Stimulated activated CD8-positive, alpha-beta memory T cell treated with anti-CD3 and anti-CD28 coated beads, Interleukin-15, amount 100 ng/mL, for 24 hours (primary cell): ENCODE measurements around the gene RAX2.

Experiments
- DNase-seq: peaks from one replicate; pipeline ENCODE4 v3.0.0-alpha.2; 2020; ENCODE audit warnings: low read depth

Gene RAX2

GRCh38 chr19:3801412-3802096 lies 29.5 kb upstream of the RAX2 start:
- no peak for DNase-seq

GRCh38 chr19:3800996-3801395 lies 29.0 kb upstream of the RAX2 start:
- DNase-seq = no peak

- no peak for DNase-seq
Measured at GRCh38 chr19:3798137-3798536, 26.1 kb upstream of the RAX2 start.

GRCh38 chr19:3796358-3796757 lies 24.3 kb upstream of the RAX2 start:
- no peak for DNase-seq

GRCh38 chr19:3793799-3794198 lies 21.8 kb upstream of the RAX2 start:
- no peak for DNase-seq

- no peak for DNase-seq
Measured at GRCh38 chr19:3792114-3792513, 20.1 kb upstream of the RAX2 start.

- no peak for DNase-seq
Measured at GRCh38 chr19:3790941-3791340, 18.9 kb upstream of the RAX2 start.

- DNase-seq = no peak
Measured at GRCh38 chr19:3790209-3790734, 18.2 kb upstream of the RAX2 start.

GRCh38 chr19:3788996-3789778 lies 17.2 kb upstream of the RAX2 start:
- no peak for DNase-seq

- DNase-seq = no peak
Measured at GRCh38 chr19:3785938-3786824, 14.2 kb upstream of the RAX2 start, which contains the start of gene MATK. Gene MATK, minus strand, starts transcription at chr19:3786381. Its CDS starts 1,246 bp downstream, at chr19:3785135.

GRCh38 chr19:3785451-3785937 lies 13.5 kb upstream of the RAX2 start:
- DNase-seq = no peak

GRCh38 chr19:3784607-3785450 lies 12.8 kb upstream of the RAX2 start:
- no peak for DNase-seq

GRCh38 chr19:3783660-3784584 lies 11.9 kb upstream of the RAX2 start:
- DNase-seq = no peak

- DNase-seq = no peak
Measured at GRCh38 chr19:3782903-3783302, 10.9 kb upstream of the RAX2 start.

- DNase-seq = no peak
Measured at GRCh38 chr19:3782330-3782729, 10.3 kb upstream of the RAX2 start.

- DNase-seq = no peak
Measured at GRCh38 chr19:3781603-3782002, 9.6 kb upstream of the RAX2 start.

- DNase-seq = no peak
Measured at GRCh38 chr19:3780786-3781304, 8.8 kb upstream of the RAX2 start.

- no peak for DNase-seq
Measured at GRCh38 chr19:3778899-3779723, 7.1 kb upstream of the RAX2 start.
